GM18867 (cell line): ENCODE results near the gene CCL21.

Source experiments
- ATAC-seq: cut with Tn5 transposase; IDR thresholded peaks from one replicate; pipeline ENCODE4 v1.9.1; 2021; ENCODE audit warnings: mild to moderate bottlenecking, moderate library complexity; ENCODE audit not compliant: unreplicated experiment

CCL21 gene

GRCh38 chr9:34675048-34675714 lies 34.8 kb downstream of the CCL21 start:
- ATAC-seq = no peak

GRCh38 chr9:34674440-34674839 lies 35.5 kb downstream of the CCL21 start:
- ATAC-seq = no peak

- ATAC-seq = no peak
Observed at GRCh38 chr9:34671307-34671706, 38.6 kb downstream of the CCL21 start.

- ATAC-seq = no peak
Observed at GRCh38 chr9:34669809-34670562, 40.0 kb downstream of the CCL21 start.

GRCh38 chr9:34665381-34666250 lies 44.3 kb downstream of the CCL21 start:
- peak; percentile 69 for ATAC-seq

- ATAC-seq = peak; percentile 21
Observed at GRCh38 chr9:34665067-34665380, 44.9 kb downstream of the CCL21 start.

- peak; percentile 40 for ATAC-seq
Observed at GRCh38 chr9:34664281-34665066, 45.5 kb downstream of the CCL21 start.

GRCh38 chr9:34663303-34663605 lies 46.7 kb downstream of the CCL21 start:
- no peak for ATAC-seq

GRCh38 chr9:34662526-34663302 lies 47.2 kb downstream of the CCL21 start, which contains the start of gene CCL27:
TSS of gene CCL27 (minus strand) at chr9:34662657. CDS start at chr9:34662633, 24 bp downstream.
- ATAC-seq = no peak

GRCh38 chr9:34659592-34660253 lies 50.2 kb downstream of the CCL21 start:
- ATAC-seq = no peak
